Measurements from ENCODE around the gene GOLGA2.
A peak's percentile ranks its signal among the peaks of the same experiment; 100 is the strongest.
"Not testable (repeated sequence)": the region's sequence is repeated elsewhere in the genome, so short reads cannot be mapped to it uniquely, and the experiment has no call there.

GOLGA2 gene

GRCh38 chr9:128233817-128234406 is 41.9 kb downstream of the GOLGA2 start:
- no peak for DNase-seq

GRCh38 chr9:128232528-128233428 is 43.0 kb downstream of the GOLGA2 start:
- DNase-seq = no peak

- no peak for DNase-seq
Observed at GRCh38 chr9:128231638-128232527, 43.9 kb downstream of the GOLGA2 start.

- DNase-seq = not testable (repeated sequence)
Observed at GRCh38 chr9:128230897-128231296, 44.9 kb downstream of the GOLGA2 start.

GRCh38 chr9:128226412-128226801 is 49.4 kb downstream of the GOLGA2 start:
- DNase-seq = no peak

GRCh38 chr9:128225770-128226411 is 49.9 kb downstream of the GOLGA2 start:
- DNase-seq = no peak

- no peak for DNase-seq
Observed at GRCh38 chr9:128224877-128225276, 50.9 kb downstream of the GOLGA2 start.

- DNase-seq = no peak
Observed at GRCh38 chr9:128222880-128223670, 52.7 kb downstream of the GOLGA2 start.

- DNase-seq = no peak
Observed at GRCh38 chr9:128222026-128222425, 53.8 kb downstream of the GOLGA2 start.

GRCh38 chr9:128219831-128220230 is 56.0 kb downstream of the GOLGA2 start:
- no peak for DNase-seq

- DNase-seq = peak; percentile 97
Observed at GRCh38 chr9:128218518-128219389, 57.1 kb downstream of the GOLGA2 start.

GRCh38 chr9:128218172-128218517 is 57.7 kb downstream of the GOLGA2 start:
- DNase-seq = no peak

GRCh38 chr9:128216781-128217553 is 58.8 kb downstream of the GOLGA2 start:
- DNase-seq = no peak

- DNase-seq = no peak
Observed at GRCh38 chr9:128215491-128216409, 60.1 kb downstream of the GOLGA2 start.

- no peak for DNase-seq
Observed at GRCh38 chr9:128214571-128215490, 61.0 kb downstream of the GOLGA2 start.

- no peak for DNase-seq
Observed at GRCh38 chr9:128213746-128214497, 61.9 kb downstream of the GOLGA2 start.

GRCh38 chr9:128211981-128212281 is 63.9 kb downstream of the GOLGA2 start:
- no peak for DNase-seq

Data from CD4-positive, alpha-beta T cell treated with Interleukin-4 for 1 hour (primary cell).